Right atrium auricular region (tissue), 2 donors: Measurements from ENCODE around the gene CLEC16A. TPM values are rescaled to one million over a fixed set of nuclear protein-coding genes. Genes with fewer than 3 reads are reported as not detected.

Source experiments
- DNase-seq: peaks from one replicate; pipeline ENCODE4 v3.0.0-alpha.2; 2019; ENCODE audit warnings: low spot score
- H3K27ac ChIP-seq, 2 donors: fragments of 200-600 bp; sonication (generic); 1 replicate in 1 of 2; 2 replicates in 1 of 2; pipeline ENCODE4 v1.5.1; 2016 to 2019
- H3K27me3 ChIP-seq, 2 donors: fragments of 200-600 bp; sonication (generic); one replicate each; pipeline versions ENCODE4 v1.5.1 to v1.6.0; 2017 to 2019
- H3K36me3 ChIP-seq: fragments of 200-600 bp; sonication (generic); one replicate; pipeline ENCODE4 v1.5.1; 2016
- H3K4me1 ChIP-seq, 2 donors: fragments of 200-600 bp; sonication (generic); one replicate each; pipeline versions ENCODE4 v1.5.1 to v1.6.0; 2017 to 2019
- H3K4me3 ChIP-seq, 2 donors: fragments of 200-600 bp; sonication (generic); 1 replicate in 1 of 2; 2 replicates in 1 of 2; pipeline ENCODE4 v1.5.1; 2017 to 2019; ENCODE audit warnings: mild to moderate bottlenecking in 1 of 2, moderate library complexity in 1 of 2
- H3K9me3 ChIP-seq, 2 donors: fragments of 200-600 bp; sonication (generic); one replicate each; pipeline ENCODE4 v1.5.1; 2019
- total RNA-seq, 2 donors: library from RNA; depleted of rRNA; stranded (reverse); fragments of >200 nt; gene quantifications; one replicate each; pipeline ENCODE4 v1.1.0, GENCODE V29; 2016
- TF ChIP-seq, protein P1 (sequence below), 2 donors: fragments of 200-600 bp; sonication (generic); IDR thresholded peaks; one replicate each; pipeline ENCODE4 v1.5.1; 2019; ENCODE audit warnings: antibody characterized with exemption in 2 of 2

CLEC16A gene
- total RNA-seq, 2 donors from 2014 or later, result 24.1 to 49.0 TPM

- TF ChIP-seq, protein P1, sequence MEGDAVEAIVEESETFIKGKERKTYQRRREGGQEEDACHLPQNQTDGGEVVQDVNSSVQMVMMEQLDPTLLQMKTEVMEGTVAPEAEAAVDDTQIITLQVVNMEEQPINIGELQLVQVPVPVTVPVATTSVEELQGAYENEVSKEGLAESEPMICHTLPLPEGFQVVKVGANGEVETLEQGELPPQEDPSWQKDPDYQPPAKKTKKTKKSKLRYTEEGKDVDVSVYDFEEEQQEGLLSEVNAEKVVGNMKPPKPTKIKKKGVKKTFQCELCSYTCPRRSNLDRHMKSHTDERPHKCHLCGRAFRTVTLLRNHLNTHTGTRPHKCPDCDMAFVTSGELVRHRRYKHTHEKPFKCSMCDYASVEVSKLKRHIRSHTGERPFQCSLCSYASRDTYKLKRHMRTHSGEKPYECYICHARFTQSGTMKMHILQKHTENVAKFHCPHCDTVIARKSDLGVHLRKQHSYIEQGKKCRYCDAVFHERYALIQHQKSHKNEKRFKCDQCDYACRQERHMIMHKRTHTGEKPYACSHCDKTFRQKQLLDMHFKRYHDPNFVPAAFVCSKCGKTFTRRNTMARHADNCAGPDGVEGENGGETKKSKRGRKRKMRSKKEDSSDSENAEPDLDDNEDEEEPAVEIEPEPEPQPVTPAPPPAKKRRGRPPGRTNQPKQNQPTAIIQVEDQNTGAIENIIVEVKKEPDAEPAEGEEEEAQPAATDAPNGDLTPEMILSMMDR (IDR thresholded peaks at IDR 0.05), result no peak
- peaks cover 0 to 86% of the 10 kb centered on the region in 2 donors for H3K4me1 ChIP-seq
- peak overlapping the region; percentile 56 to 59 for H3K27ac ChIP-seq
- DNase-seq, result no peak
- no peak overlapping the region for H3K4me3 ChIP-seq
- no peaks in the 10 kb centered on the region for H3K36me3 ChIP-seq
- no peaks in the 10 kb centered on the region for H3K9me3 ChIP-seq
- H3K27me3 ChIP-seq, result no peaks in the 10 kb centered on the region
Observed at GRCh38 chr16:11104168-11105037, 160.0 kb downstream of the CLEC16A start.

- DNase-seq, result peak; percentile 73
- H3K4me1 ChIP-seq, result peaks cover 0 to 78% of the 10 kb centered on the region in 2 donors
- TF ChIP-seq, protein P1 (IDR thresholded peaks at IDR 0.05), result no peak
Observed at GRCh38 chr16:11105038-11105903, 160.9 kb downstream of the CLEC16A start.

DNA sequence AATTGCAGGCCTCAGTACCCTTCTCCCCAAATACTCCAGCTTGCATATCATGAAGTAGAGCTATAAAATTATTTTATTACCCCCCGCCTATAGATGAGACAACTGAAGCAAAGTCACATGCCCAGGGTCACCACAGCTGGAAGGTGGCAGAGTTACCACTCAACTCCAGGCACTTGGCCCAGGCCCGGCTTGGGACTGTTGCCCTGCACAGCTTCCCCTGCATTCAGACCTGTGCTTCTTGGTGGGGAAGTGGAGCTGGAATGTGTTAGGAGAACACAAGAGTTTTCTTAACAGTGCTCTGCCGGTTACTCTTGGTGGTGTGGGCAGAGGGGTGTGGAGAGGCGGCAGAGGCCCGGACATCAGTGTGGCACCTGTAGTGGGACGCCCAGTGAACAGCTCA lies 162.4 kb downstream of the CLEC16A start:
- Histone ChIP-seq H3K9me3 (peaks cover 0 to 10% of the 10 kb centered on the region in 2 donors), H3K4me1 (peaks cover 0 to 64% of the 10 kb centered on the region in 2 donors), H3K4me3 (no peak overlapping the region), H3K27ac (peak overlapping the region in 1 of 2 donors; percentile 30), H3K36me3 (no peaks in the 10 kb centered on the region), H3K27me3 (no peaks in the 10 kb centered on the region)
- DNase-seq, result no peak
- TF ChIP-seq, protein P1 (IDR thresholded peaks at IDR 0.05), result no peak

More at GRCh38 chr16:11105038-11105903, 160.9 kb downstream of the CLEC16A start:
- Histone ChIP-seq H3K9me3 (no peaks in the 10 kb centered on the region), H3K36me3 (no peaks in the 10 kb centered on the region), H3K27ac (peak overlapping the region; percentile 59 to 73), H3K4me3 (no peak overlapping the region), H3K27me3 (no peaks in the 10 kb centered on the region)

GRCh38 chr16:11107780-11108465 lies 163.6 kb downstream of the CLEC16A start:
- H3K4me1 ChIP-seq, result peaks cover 0 to 56% of the 10 kb centered on the region in 2 donors
- no peaks in the 10 kb centered on the region for H3K27me3 ChIP-seq
- no peak overlapping the region for H3K27ac ChIP-seq
- no peak overlapping the region for H3K4me3 ChIP-seq
- H3K9me3 ChIP-seq, result peaks cover 0 to 10% of the 10 kb centered on the region in 2 donors
- TF ChIP-seq, protein P1 (IDR thresholded peaks at IDR 0.05), result no peak
- no peaks in the 10 kb centered on the region for H3K36me3 ChIP-seq
- no peak for DNase-seq

DNA sequence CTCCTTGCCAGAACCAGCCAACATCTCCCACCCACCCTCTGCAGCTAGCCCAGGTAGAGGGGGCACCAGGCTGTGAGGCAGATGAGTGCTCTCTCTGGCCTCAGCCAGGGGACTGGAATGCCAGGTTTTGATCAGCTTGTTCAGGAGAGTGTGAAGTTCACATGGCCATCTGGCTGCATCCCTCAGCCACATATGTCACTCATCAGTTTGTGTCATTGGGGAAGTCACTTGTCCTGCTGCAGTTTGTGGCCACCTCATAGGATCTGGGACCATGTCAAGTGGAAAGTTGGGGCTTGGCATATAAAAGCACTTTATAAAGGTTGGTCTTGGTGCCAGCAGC lies 164.1 kb downstream of the CLEC16A start:
- no peak overlapping the region for H3K4me3 ChIP-seq
- H3K27ac ChIP-seq, result no peak overlapping the region
- DNase-seq, result no peak
- H3K9me3 ChIP-seq, result peaks cover 0 to 10% of the 10 kb centered on the region in 2 donors
- H3K4me1 ChIP-seq, result peaks cover 0 to 56% of the 10 kb centered on the region in 2 donors
- no peaks in the 10 kb centered on the region for H3K27me3 ChIP-seq
- no peaks in the 10 kb centered on the region for H3K36me3 ChIP-seq
- TF ChIP-seq, protein P1 (IDR thresholded peaks at IDR 0.05), result no peak
